ENCODE results near the gene CFI.

The CFI gene

DNA sequence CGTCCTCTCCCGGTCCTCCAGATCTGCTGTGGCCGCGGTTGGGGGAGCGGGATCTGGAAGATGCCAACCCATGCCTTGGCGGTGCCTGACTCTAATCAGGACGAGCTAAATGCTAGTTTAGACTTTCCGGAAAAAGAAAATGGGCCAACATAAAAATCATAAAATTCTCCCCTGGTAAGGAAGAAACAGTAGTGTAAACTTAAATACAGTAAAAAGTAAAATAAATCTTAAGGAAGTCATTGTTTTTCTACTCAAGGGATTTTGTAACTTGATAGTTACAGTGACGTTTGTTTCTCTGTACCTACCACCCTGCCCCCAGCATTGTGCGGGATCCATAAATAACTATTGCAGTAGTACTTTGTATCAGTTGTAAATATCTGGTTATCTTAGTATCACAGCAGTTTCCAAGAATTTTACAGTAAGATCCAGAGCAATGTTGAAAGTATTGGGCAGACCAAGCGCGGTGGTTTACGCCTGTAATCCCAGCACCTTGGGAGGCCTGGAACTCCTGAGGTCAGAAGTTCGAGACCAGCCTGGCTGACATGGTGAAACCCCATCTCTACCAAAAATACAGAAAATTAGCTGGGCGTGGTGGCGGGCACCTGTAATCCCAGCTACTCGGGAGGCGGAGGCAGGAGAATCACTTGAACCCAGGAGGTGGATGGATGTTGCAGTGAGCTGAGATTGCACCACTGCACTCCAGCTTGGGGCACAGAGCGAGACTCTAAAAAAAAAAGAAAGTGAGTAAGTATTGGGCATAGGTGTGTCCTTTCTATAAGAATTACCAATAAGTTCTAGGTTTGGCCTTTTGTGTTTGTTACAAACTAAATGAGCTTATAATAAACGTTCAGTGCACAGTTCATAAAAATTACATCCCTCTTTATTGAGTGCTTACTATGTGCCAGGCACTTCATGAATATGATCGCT lies 70.9 kb downstream of the CFI start:
- no peak for DNase-seq (ENCODE audit: low spot score)

- peak; percentile 92 for DNase-seq (ENCODE audit: low spot score)
Observed at GRCh38 chr4:109729718-109730618, 71.8 kb downstream of the CFI start, which contains the start of gene PLA2G12A. Gene PLA2G12A, minus strand, starts transcription at chr4:109730070. Its CDS starts 261 bp downstream, at chr4:109729809.

DNA sequence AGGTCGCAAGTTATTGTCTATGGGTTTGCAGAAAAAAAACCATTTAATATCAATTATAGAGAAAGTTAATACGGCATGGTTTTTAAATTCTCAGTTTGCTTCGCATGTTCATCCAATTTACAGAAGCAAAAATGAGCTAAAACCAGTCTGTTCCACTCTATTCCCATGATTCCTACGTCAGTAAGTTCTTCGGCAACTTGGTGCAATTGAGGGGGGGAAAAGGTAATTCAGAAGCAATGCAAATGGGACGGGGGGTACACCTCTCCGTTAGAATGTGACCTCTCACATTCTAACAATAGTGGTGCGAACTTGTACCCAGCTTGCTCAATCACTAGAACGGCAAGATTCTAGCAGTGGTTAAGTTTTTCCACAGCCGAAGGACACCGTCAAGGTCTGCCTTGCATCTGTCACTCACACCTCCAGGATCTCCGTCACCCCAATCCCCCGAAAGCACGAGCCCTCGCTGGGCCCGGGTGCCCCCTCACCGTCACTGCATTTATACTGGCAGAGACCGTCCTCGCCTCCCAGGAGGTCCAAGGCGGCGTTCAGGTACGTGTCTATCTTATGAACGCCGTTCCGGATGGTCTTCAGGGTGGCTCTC lies 72.6 kb downstream of the CFI start:
- DNase-seq (ENCODE audit: low spot score) = peak; percentile 28

- DNase-seq (ENCODE audit: low spot score) = no peak
Observed at GRCh38 chr4:109728385-109728784, 73.4 kb downstream of the CFI start.

DNA sequence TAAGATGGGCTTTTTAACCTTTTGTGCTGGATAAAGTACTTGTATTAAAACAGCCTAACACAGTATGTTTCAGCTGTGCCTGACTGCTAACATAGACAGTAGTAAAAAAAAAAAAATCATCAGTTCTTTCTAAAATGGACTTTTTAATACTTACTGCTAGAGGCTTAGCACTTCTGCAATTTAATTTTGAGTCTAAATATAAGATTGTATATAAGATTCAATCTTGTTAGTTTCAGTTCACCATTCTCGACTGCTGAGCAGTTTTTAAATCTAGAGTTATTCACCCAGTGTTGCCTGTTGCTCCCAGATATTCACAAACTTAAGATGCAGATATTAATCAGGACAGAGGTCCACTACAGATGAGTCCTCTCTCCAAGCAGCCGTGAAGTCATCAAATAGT lies 78.7 kb downstream of the CFI start:
- peak; percentile 29 for DNase-seq (ENCODE audit: low spot score)

GRCh38 chr4:109722357-109722756 lies 79.4 kb downstream of the CFI start:
- no peak for DNase-seq (ENCODE audit: low spot score)

GRCh38 chr4:109721033-109721432 lies 80.8 kb downstream of the CFI start:
- no peak for DNase-seq (ENCODE audit: low spot score)

- no peak for DNase-seq (ENCODE audit: low spot score)
Observed at GRCh38 chr4:109719604-109720003, 82.2 kb downstream of the CFI start.

DNA sequence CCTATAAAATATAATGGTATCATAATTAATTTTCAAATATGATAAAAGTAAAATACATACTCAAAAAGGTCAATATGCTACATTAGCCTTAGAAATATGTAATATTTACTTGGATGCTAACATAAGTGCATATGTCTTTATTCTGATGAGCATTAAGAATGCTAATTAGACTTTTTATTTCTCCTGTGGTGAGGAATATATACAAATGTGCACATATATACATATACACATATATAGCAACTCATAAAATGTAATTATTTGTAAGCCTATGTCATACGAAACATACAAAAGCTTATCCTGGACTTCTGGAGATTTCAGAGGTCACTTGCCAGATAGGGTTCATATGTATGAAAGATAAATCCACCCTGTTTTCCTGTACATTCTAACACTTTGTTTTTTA lies 83.0 kb downstream of the CFI start:
- no peak for DNase-seq (ENCODE audit: low spot score)

DNA sequence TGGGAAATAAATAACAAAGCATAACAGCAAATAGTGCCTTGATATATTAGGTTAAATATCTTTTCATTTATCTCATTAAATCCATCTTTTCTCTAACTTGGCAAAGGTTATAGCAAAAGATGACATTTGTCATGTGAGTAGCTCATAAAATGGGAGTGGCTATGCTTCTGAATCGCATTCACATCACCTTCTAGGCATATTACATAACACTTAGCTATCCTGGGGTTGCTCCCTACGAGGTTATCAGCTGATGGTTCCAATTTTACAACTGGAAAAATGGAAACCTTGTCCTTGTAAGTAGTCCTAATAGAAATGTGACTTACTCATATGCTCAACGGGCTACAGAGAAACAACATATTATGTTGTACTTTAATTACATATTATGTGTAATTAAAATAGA lies 88.3 kb downstream of the CFI start:
- no peak for DNase-seq (ENCODE audit: low spot score)

DNA sequence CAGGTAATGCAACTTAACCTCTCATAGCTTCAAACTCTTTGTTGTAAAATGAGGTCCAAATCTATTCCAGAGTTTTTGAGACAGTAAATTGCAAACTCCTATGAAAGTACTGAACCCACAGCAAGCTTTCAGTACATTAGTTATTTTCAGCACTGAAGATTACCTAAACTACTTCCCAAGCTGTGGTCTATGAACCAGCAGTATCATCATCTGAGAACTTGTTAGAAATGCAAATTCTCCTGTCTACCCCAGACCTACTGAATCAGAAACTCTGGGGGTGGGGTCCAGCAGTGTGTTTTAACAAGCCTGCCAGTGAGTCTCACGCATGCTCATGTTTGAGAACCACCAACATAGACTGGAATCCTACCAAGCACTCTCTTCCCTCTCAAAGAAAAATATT lies 92.8 kb downstream of the CFI start:
- no peak for DNase-seq (ENCODE audit: low spot score)

- no peak for DNase-seq (ENCODE audit: low spot score)
Observed at GRCh38 chr4:109708435-109708834, 93.4 kb downstream of the CFI start.

- DNase-seq (ENCODE audit: low spot score) = no peak
Observed at GRCh38 chr4:109703664-109704361, 98.0 kb downstream of the CFI start.

DNA sequence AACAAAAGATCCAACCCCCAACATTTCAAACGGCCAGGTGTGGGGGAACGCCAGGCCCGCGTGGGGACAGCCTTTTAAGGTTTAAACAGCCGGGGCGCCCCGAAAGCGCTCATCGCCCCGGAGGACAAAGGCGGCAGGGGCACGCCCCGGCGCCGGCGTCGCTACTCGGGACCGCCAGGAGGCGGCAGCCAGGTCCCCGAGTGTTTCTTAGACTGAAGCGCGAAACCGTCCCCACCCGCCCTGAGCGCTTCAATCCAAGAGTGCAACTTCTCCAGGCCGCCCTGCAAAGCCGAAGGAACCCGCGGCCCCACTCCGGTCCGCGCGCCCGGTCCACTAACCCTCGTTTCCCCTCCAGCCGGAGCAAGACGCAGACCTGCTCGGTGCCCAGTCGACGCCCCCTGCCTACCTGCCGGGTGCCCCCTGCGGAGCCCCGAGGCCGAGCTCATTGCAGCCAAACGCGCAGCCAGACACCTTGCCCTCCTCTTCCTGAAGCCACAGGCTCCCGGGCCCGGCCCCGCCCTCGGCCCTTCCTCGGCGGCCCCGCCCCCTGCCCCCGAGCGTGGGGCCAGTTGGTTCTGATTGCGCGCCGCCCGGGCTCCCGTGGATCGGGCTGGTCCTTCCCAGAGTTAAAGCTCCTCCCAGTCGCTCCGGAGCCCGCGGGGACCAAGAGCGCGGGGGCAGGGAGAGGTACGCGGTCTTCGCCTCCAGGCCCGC lies 98.7 kb downstream of the CFI start, which contains the start of gene CASP6:
Gene CASP6, minus strand, starts transcription at position 496 of the 714 bp plus-strand sequence. Its CDS starts 50 bp downstream, at position 446.
- peak; percentile 77 for DNase-seq (ENCODE audit: low spot score)

GRCh38 chr4:109701566-109702410 lies 100.0 kb downstream of the CFI start:
- DNase-seq (ENCODE audit: low spot score) = no peak

GRCh38 chr4:109699553-109700225 lies 102.1 kb downstream of the CFI start:
- no peak for DNase-seq (ENCODE audit: low spot score)

DNA sequence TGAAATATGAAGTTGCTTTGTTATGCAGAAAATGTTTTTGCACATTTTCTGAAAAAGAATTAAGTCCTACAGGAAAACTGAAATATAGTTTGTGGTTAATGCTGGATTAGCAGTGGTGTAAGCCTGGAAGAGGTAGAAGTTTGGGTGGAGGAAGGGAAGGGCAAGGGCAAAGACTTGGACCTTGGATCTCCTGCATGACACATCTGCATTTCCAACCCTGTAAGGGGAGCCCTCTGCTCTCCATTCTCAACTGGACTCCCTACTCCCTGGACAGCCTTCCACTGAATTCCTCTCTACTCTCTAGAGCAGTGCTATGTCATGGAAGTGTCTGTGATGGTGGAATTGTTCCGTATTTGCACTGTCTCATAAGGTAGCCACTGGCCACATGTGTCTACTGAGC lies 103.1 kb downstream of the CFI start:
- DNase-seq (ENCODE audit: low spot score) = no peak

DNA sequence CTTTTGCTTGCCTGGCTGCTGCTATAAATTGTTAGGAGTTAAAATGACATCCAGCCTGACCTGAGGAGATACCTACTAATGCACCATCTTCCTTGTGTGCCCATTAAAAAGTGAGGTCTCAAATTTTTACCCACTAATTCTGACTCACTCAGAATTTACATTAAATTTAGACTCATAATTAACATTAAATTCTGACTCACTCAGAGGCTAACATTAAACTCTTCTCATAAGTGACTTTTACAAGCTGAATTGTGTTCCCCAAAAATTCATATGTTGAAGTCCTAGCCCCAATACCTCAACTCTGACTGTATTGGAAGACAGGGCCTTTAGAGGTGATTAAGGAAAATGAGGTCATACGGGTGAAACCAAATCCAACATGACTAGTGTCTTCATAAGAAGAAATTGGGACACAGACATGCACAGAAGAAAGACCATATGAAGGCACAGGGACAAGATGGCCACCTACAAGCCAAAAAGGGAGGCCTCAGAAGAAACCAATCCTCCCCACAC lies 110.3 kb downstream of the CFI start:
- DNase-seq (ENCODE audit: low spot score) = no peak
